Pancreas (tissue), 10 donors: ENCODE results near the gene ROBO1. TPM values are rescaled to one million over a fixed set of nuclear protein-coding genes. Genes with fewer than 3 reads are reported as not detected.

ENCODE experiments used
- ATAC-seq, 4 donors: fragments of 200-7000 bp; cut with Tn5 transposase; one replicate each; pipeline versions ENCODE4 v1.8.0 to v1.9.1; 2020; ENCODE audit warnings: mild to moderate bottlenecking in 4 of 4, moderate library complexity in 4 of 4
- DNase-seq, 6 donors: peaks; one replicate each; pipeline ENCODE4 v3.0.0-alpha.2; 2020
- FAIRE-seq: peaks from 2 replicates; lab custom pipeline; 2012; peaks lifted over from hg19 to GRCh38; lab: Jason Lieb, UNC
- H3K27ac ChIP-seq, 4 donors: fragments of 200-600 bp; sonication (generic); 1 replicate in 3 of 4; 2 replicates in 1 of 4; pipeline versions ENCODE4 v1.5.0 to v1.8.0; 2020
- H3K27me3 ChIP-seq, 4 donors: fragments of 200-600 bp; one replicate each; pipeline ENCODE4 v1.8.0; 2021
- H3K36me3 ChIP-seq, 3 donors: fragments of 200-600 bp; sonication (generic) in 1 of 3; one replicate each; pipeline versions ENCODE4 v1.5.0 to v1.8.0; 2020 to 2021
- H3K4me1 ChIP-seq, 3 donors: fragments of 200-600 bp; one replicate each; pipeline ENCODE4 v1.8.0; 2021
- H3K4me3 ChIP-seq, 4 donors: fragments of 200-600 bp; sonication (generic) in 2 of 4; one replicate each; pipeline versions ENCODE4 v1.5.0 to v1.8.0; 2020 to 2021
- H3K9me3 ChIP-seq, 4 donors: fragments of 200-600 bp; one replicate each; pipeline ENCODE4 v1.8.0; 2021
- CTCF ChIP-seq, 4 donors: fragments of 200-600 bp; sonication (generic) in 3 of 4; IDR thresholded peaks; one replicate each; pipeline versions ENCODE4 v1.5.0 to v1.8.0; 2021; ENCODE audit warnings: antibody characterized with exemption in 4 of 4
- WGBS, 2 donors: extraction: QIAGEN DNeasy Blood & Tissue Kit; methylation state at CpG; one replicate each; pipeline ENCODE4 v1.1.7; 2013; 5-methylcytosine and 5-hydroxymethylcytosine counted together
- intact Hi-C, 3 donors: fragments of 100-400 bp; cut with DNase I; formaldehyde crosslinking; loops; one replicate each; pipeline versions ENCODE4 v1.11.1 to v1.14.2; 2022
- polyA plus RNA-seq, 2 donors: library from polyadenylated mRNA; stranded (reverse); fragments of 200-250 nt; gene quantifications; one replicate each; pipeline ENCODE4 v1.2.3, GENCODE V29; 2013
- total RNA-seq, 6 donors: library from RNA; stranded (reverse); fragmentation: NEBNext Ultra II Directional in 4 of 6; extraction: Animal tissue kit (Norgen Biotek cat#: 25700) in 4 of 6; gene quantifications; one replicate each; pipeline versions ENCODE4 v1.2.1 to v1.2.4, GENCODE V29; 2021 to 2023
- donor health status: healthy with polysubstance abuse.
- donor health status: DM: no; HTN: no; CAD: no; lungs with moderate emphysema.
- donor health status: DM: no; HTN: no; CAD: no.
- donor health status: control.
- donor health status: control.
- donor health status: Bipolar disorder and iron deficiency.
- donor health status: DM: yes; HTN: yes; CAD: no.
- donor health status: DM: no; HTN: no; CAD: no.
- donor health status: DM: no; HTN: no; CAD: no.
- donor health status: DM: yes; HTN: yes; CAD: no.

ROBO1 gene
- total and polyA plus RNA-seq, 8 donors = 0.51 to 8.5 (median 2.8) TPM

DNA sequence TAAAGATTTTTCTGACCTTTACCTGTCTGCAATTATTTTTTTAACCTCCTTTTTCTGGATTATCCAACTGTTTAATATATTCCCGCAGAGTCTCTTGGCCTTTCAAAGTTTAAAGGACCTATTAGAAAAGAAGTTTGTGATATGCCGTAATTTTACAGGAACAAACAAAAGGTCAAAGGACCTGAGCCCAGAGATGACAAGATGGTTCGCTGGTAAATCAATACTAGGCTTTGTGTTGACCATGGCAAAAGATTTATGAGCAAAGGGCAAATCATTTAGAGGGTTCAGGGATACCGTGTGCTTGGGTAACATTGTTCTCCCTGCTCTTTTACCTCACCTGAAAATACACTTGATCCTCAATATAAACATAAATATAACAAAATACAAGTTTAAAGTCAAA, 923.5 kb downstream of the ROBO1 start:
- H3K36me3 ChIP-seq = no peaks in the 10 kb centered on the region
- WGBS, 2 donors = 54 to 56% methylated on average over 4 of the region's 4 CpGs
- no peaks in the 10 kb centered on the region for H3K4me1 ChIP-seq
- TF ChIP-seq CTCF (IDR thresholded peaks at IDR 0.05) = no peak
- no peaks in the 10 kb centered on the region for H3K9me3 ChIP-seq
- H3K4me3 ChIP-seq = no peak overlapping the region
- no peak for DNase-seq
- no peak for ATAC-seq
- H3K27me3 ChIP-seq = no peaks in the 10 kb centered on the region
- intact Hi-C loops = no loop called here
- FAIRE-seq = no peak
- H3K27ac ChIP-seq = no peak overlapping the region

DNA sequence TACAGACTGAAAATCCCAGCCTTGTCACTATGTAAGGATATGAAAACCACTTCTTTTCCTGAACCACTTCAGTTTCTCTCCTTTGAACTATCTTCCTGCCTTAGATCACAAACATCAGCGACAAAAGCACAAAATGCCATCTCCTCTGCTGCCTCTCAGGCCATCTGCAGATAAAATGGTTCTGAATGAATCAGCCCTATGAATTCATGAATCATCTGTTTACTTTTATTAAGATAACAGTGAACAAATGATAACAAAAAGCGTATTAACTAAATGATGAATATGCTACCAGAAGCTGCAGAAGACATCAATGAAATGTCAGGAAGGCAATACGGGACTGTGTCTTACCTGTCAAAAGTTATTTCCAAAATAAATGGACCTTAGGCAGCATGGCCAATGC, 928.1 kb downstream of the ROBO1 start:
- 19 to 33% methylated on average over 3 of the region's 3 CpGs for WGBS, 2 donors
- H3K4me1 ChIP-seq = no peaks in the 10 kb centered on the region
- no peak overlapping the region for H3K4me3 ChIP-seq
- no peaks in the 10 kb centered on the region for H3K27me3 ChIP-seq
- no peak for TF ChIP-seq CTCF (IDR thresholded peaks at IDR 0.05)
- H3K36me3 ChIP-seq = no peaks in the 10 kb centered on the region
- DNase-seq (no peak), ATAC-seq (no peak), FAIRE-seq (no peak)
- no peaks in the 10 kb centered on the region for H3K9me3 ChIP-seq
- intact Hi-C loops = no loop called here
- H3K27ac ChIP-seq = no peak overlapping the region

- Histone ChIP-seq H3K27ac (no peak overlapping the region), H3K4me1 (no peaks in the 10 kb centered on the region), H3K4me3 (no peak overlapping the region), H3K9me3 (no peaks in the 10 kb centered on the region), H3K27me3 (no peaks in the 10 kb centered on the region), H3K36me3 (no peaks in the 10 kb centered on the region)
- WGBS, 2 donors = 57 to 66% methylated on average over 4 of the region's 4 CpGs
- ATAC-seq (no peak), DNase-seq (no peak), FAIRE-seq (no peak)
- intact Hi-C loops = no loop called here
- TF ChIP-seq CTCF (IDR thresholded peaks at IDR 0.05) = no peak
These were observed 929.4 kb downstream of the ROBO1 start for GRCh38 chr3:78838362-78838761.

DNA sequence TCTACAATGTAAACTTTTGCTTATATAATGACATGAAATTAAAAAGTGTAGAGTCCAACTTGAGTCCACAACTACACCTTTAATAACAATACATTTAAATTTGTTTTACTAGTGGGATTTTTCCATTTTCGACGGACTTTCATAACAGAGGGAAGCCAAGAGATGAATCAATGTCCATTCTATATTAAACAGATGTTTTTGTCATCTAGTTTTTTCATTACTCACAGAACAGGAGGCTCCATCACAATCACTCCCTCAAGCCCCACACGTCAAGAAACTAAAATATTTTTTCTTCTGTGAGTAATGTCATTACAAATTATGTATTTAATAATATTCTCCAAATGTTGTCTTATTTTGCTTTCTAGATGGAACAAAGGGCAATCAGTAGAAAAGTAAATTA, 932.9 kb downstream of the ROBO1 start:
- no peak for DNase-seq
- no peak overlapping the region for H3K27ac ChIP-seq
- no peak for FAIRE-seq
- no peak for TF ChIP-seq CTCF (IDR thresholded peaks at IDR 0.05)
- no peak overlapping the region for H3K4me3 ChIP-seq
- no peak for ATAC-seq
- H3K27me3 ChIP-seq = no peaks in the 10 kb centered on the region
- no peaks in the 10 kb centered on the region for H3K9me3 ChIP-seq
- H3K4me1 ChIP-seq = no peaks in the 10 kb centered on the region
- H3K36me3 ChIP-seq = no peaks in the 10 kb centered on the region
- intact Hi-C loops = no loop called here
- 40 to 67% methylated on average over 3 of the region's 3 CpGs for WGBS, 2 donors

DNA sequence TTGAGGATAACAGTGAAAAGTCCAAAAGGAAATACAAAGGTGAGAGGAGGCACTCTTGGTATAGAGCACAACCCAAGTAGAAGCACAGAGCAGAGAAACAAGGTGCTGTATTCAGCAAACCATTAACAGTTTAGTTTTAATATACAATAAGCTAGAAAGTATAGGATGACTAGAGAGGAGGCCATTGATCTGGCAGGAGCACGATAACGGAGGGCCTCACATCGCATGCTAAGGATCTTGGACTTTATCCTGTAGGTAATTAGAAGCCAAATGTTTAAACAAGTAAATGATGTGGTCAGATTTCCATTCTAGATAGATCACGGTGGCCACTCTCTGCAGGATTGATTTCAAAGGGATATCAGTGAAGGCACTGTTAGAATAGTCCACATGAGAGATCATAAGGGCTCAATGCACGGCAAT, 935.0 kb downstream of the ROBO1 start:
- no peak for ATAC-seq
- intact Hi-C loops = no loop called here
- H3K36me3 ChIP-seq = no peaks in the 10 kb centered on the region
- 52 to 57% methylated on average over 5 of the region's 5 CpGs for WGBS, 2 donors
- H3K4me3 ChIP-seq = no peak overlapping the region
- FAIRE-seq = no peak
- no peaks in the 10 kb centered on the region for H3K27me3 ChIP-seq
- H3K27ac ChIP-seq = no peak overlapping the region
- no peaks in the 10 kb centered on the region for H3K9me3 ChIP-seq
- no peaks in the 10 kb centered on the region for H3K4me1 ChIP-seq
- no peak for TF ChIP-seq CTCF (IDR thresholded peaks at IDR 0.05)
- DNase-seq = no peak
